ENCODE measurements around the gene CTNNA3. TPM values are rescaled to one million over a fixed set of nuclear protein-coding genes. Genes with fewer than 3 reads are reported as not detected.
"Not testable (repeated sequence)": the region's sequence is repeated elsewhere in the genome, so short reads cannot be mapped to it uniquely, and the experiment has no call there.

CTNNA3 gene
- total RNA-seq, 4 donors from 2014 or later = 0.68 to 75.2 (median 1.4) TPM

DNA sequence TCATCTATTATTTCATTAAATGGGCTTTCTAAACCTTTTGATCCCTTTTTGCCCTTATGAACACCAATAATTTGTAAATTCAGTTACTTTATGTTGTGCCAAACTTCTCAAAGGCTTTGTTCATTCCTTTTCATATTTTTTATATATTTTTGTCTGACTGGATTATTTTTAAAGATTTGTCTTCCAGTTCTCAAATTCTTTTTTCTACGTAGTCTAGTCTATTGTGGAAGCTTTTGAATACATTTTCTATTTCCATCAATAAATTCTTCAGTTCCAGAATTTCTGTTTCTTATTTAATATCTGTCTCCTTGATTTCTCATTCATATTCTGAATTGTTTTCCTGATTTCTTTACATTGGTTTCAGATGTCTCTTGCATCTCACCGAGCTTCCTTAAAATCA lies 108.2 kb downstream of the CTNNA3 start:
- Histone ChIP-seq H3K4me3 (no peak overlapping the region), H3K27me3 (no peaks in the 10 kb centered on the region), H3K9me3 (peaks cover 12 to 13% of the 10 kb centered on the region in 2 donors), H3K27ac (no peak overlapping the region), H3K4me1 (no peaks in the 10 kb centered on the region), H3K36me3 (no peaks in the 10 kb centered on the region)
- in situ Hi-C loops (cut with MboI; ENCODE audit: low pct_ligation_motif_present in 1 of 4, low pct_unique_long_range_greater_than_20kb in 1 of 4, low sequenced_read_pairs in 3 of 4) (no loop called here), intact Hi-C loops (cut with DNase I; ENCODE audit: low total_unique reads) (no loop called here)
- DNase-seq = no peak
- 75 to 79% methylated on average over 2 of the region's 2 CpGs for WGBS, 2 donors (ENCODE audit: low coverage in 1 of 2)
- TF ChIP-seq POLR2AphosphoS5 (IDR thresholded peaks at IDR 0.05) = no peak
- TF ChIP-seq, protein P1, sequence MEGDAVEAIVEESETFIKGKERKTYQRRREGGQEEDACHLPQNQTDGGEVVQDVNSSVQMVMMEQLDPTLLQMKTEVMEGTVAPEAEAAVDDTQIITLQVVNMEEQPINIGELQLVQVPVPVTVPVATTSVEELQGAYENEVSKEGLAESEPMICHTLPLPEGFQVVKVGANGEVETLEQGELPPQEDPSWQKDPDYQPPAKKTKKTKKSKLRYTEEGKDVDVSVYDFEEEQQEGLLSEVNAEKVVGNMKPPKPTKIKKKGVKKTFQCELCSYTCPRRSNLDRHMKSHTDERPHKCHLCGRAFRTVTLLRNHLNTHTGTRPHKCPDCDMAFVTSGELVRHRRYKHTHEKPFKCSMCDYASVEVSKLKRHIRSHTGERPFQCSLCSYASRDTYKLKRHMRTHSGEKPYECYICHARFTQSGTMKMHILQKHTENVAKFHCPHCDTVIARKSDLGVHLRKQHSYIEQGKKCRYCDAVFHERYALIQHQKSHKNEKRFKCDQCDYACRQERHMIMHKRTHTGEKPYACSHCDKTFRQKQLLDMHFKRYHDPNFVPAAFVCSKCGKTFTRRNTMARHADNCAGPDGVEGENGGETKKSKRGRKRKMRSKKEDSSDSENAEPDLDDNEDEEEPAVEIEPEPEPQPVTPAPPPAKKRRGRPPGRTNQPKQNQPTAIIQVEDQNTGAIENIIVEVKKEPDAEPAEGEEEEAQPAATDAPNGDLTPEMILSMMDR (IDR thresholded peaks at IDR 0.05) = no peak

DNA sequence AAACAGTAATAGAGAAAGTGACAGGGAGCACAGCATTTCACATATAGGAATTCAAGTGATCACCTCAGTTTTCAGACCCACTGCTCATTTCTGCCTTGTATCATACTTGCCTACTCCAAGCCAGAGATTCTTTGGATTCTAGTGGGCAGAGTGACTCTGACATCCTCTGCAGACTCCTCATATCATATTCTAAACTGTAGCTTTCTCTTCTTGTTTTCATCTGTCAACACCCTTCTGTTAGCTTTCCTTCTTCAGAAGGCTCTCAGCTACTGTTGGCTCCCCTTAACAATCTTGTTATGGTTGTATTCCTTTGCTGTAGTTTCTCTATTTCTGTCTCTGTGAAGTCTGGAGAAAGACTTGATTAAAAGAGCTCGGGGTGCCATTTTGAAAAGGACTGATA lies 120.5 kb downstream of the CTNNA3 start:
- WGBS, 2 donors (ENCODE audit: low coverage in 1 of 2) = 67 to 83% methylated on average over 1 of the region's 1 CpG
- in situ Hi-C loops (cut with MboI; ENCODE audit: low pct_ligation_motif_present in 1 of 4, low pct_unique_long_range_greater_than_20kb in 1 of 4, low sequenced_read_pairs in 3 of 4) = no loop called here
- TF ChIP-seq, protein P1 (IDR thresholded peaks at IDR 0.05) = no peak
- TF ChIP-seq POLR2AphosphoS5 (IDR thresholded peaks at IDR 0.05) (no peak), EP300 (IDR thresholded peaks at IDR 0.05; ENCODE audit: low read depth) (no peak), POLR2A (IDR thresholded peaks at IDR 0.05) (no peak)

DNA sequence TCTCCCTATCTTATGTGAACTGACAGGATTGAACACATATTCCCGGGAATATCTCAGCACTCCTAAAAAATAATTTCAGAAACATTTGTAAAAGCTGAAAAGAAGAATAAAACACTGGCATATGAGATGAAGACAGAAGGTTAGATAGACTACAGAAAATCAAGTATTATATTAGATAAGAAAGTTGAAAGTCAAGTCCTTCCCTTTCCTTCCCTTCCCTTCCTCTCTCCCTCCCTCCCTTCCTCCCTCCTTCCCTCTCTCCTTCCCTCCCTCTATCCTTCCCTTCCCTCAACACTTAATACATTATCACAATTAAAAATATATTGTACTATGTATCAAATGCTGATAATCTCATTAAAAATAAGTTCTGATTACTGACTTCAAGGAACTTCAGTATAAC lies 122.5 kb downstream of the CTNNA3 start:
- TF ChIP-seq POLR2A (IDR thresholded peaks at IDR 0.05) (no peak), EP300 (IDR thresholded peaks at IDR 0.05; ENCODE audit: low read depth) (no peak), POLR2AphosphoS5 (IDR thresholded peaks at IDR 0.05) (no peak)
- TF ChIP-seq, protein P1 (IDR thresholded peaks at IDR 0.05) = no peak
- Histone ChIP-seq H3K36me3 (no peaks in the 10 kb centered on the region), H3K9me3 (no peaks in the 10 kb centered on the region), H3K27me3 (no peaks in the 10 kb centered on the region), H3K4me3 (no peak overlapping the region), H3K4me1 (no peaks in the 10 kb centered on the region), H3K27ac (no peak overlapping the region)
- no peak for DNase-seq
- WGBS, 2 donors (ENCODE audit: low coverage in 1 of 2) = 84 to 90% methylated on average over 1 of the region's 1 CpG
- intact Hi-C loops (cut with DNase I; ENCODE audit: low total_unique reads) = no loop called here
- in situ Hi-C loops (cut with MboI; ENCODE audit: low pct_ligation_motif_present in 1 of 4, low pct_unique_long_range_greater_than_20kb in 1 of 4, low sequenced_read_pairs in 3 of 4) = no loop called here

More for the DNA sequence above, 120.5 kb downstream of the CTNNA3 start:
- Histone ChIP-seq H3K9me3 (no peaks in the 10 kb centered on the region), H3K36me3 (no peaks in the 10 kb centered on the region), H3K4me1 (no peaks in the 10 kb centered on the region), H3K27ac (no peak overlapping the region), H3K4me3 (no peak overlapping the region), H3K27me3 (no peaks in the 10 kb centered on the region)
- DNase-seq = no peak
- intact Hi-C loops (cut with DNase I; ENCODE audit: low total_unique reads) = no loop called here

DNA sequence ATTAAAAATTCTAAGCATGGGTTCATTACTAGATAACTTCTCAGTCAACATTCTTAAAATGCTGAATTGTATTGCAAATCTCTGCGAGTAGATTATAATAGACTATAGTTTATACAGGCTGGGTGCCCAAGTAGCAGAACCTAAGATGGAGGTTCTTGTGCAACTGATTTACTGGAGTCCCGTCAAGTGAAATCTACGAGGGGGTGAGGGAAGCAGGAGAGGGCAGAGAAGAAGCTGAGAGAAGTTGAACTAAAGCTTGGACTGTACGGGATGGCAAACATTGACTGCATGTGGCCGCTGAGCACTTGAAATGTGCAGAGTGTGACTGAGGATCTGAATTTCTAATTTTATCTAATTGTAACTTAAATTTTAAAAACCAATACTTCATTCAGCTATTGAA lies 124.5 kb downstream of the CTNNA3 start:
- no peak for DNase-seq
- Histone ChIP-seq H3K27ac (no peak overlapping the region), H3K36me3 (no peaks in the 10 kb centered on the region), H3K27me3 (no peaks in the 10 kb centered on the region), H3K9me3 (no peaks in the 10 kb centered on the region), H3K4me1 (no peaks in the 10 kb centered on the region), H3K4me3 (no peak overlapping the region)
- 78 to 83% methylated on average over 5 of the region's 5 CpGs for WGBS, 2 donors (ENCODE audit: low coverage in 1 of 2)
- in situ Hi-C loops (cut with MboI; ENCODE audit: low pct_ligation_motif_present in 1 of 4, low pct_unique_long_range_greater_than_20kb in 1 of 4, low sequenced_read_pairs in 3 of 4) (no loop called here), intact Hi-C loops (cut with DNase I; ENCODE audit: low total_unique reads) (no loop called here)
- TF ChIP-seq EP300 (IDR thresholded peaks at IDR 0.05; ENCODE audit: low read depth) (no peak), POLR2AphosphoS5 (IDR thresholded peaks at IDR 0.05) (no peak), POLR2A (IDR thresholded peaks at IDR 0.05) (no peak)
- TF ChIP-seq, protein P1 (IDR thresholded peaks at IDR 0.05) = no peak

DNA sequence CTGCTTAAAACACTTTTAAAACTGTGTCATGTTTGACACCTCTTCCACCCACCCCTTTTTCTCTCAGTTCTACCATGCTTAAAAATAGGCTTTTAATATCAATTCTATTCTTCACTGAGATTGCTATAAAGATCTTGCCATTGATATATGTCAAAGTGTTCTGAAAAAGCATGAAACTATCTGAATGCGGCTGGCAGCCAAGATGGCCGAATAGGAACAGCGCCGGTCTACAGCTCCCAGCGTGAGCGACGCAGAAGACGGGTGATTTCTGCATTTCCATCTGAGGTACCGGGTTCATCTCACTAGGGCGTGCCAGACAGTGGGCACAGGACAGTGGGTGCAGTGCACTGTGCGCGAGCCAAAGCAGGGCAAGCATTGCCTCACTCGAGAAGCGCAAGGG lies 137.7 kb downstream of the CTNNA3 start:
- 96 to 100% methylated on average over 8 to 14 of the region's 14 CpGs for WGBS, 2 donors (ENCODE audit: low coverage in 1 of 2)
- in situ Hi-C loops (cut with MboI; ENCODE audit: low pct_ligation_motif_present in 1 of 4, low pct_unique_long_range_greater_than_20kb in 1 of 4, low sequenced_read_pairs in 3 of 4); intact Hi-C loops (cut with DNase I; ENCODE audit: low total_unique reads): not testable (repeated sequence)

More for the DNA sequence above, 137.7 kb downstream of the CTNNA3 start:
- DNase-seq, H3K9me3 ChIP-seq, H3K27me3 ChIP-seq, H3K27ac ChIP-seq, H3K4me3 ChIP-seq, H3K4me1 ChIP-seq, H3K36me3 ChIP-seq: not testable (repeated sequence)
